Thoracic aorta (tissue), 2 donors: ENCODE data around the gene TRIP4. TPM values are rescaled to one million over a fixed set of nuclear protein-coding genes. Genes with fewer than 3 reads are reported as not detected.
"Not testable (repeated sequence)": the region's sequence is repeated elsewhere in the genome, so short reads cannot be mapped to it uniquely, and the experiment has no call there.

Source experiments
- ATAC-seq: fragments of 150-250 bp; one replicate; pipeline ENCODE4 v1.8.0; 2017; ENCODE audit warnings: low read depth; ENCODE audit not compliant: insufficient number of reproducible peaks, low FRiP score
- DNase-seq: peaks from one replicate; pipeline ENCODE4 v3.0.0-alpha.2; 2020; ENCODE audit warnings: low spot score
- H3K27ac ChIP-seq, 2 donors: fragments of 200-600 bp; sonication (generic); 1 replicate in 1 of 2; 2 replicates in 1 of 2; pipeline ENCODE4 v1.5.1; 2016; ENCODE audit warnings: mild to moderate bottlenecking in 2 of 2, moderate library complexity in 2 of 2
- H3K27me3 ChIP-seq: fragments of 200-600 bp; sonication (generic); replicated peaks from 2 replicates; pipeline ENCODE4 v1.6.0; 2016; ENCODE audit warnings: mild to moderate bottlenecking; ENCODE audit not compliant: insufficient read depth
- H3K36me3 ChIP-seq: fragments of 200-600 bp; sonication (generic); one replicate; pipeline ENCODE4 v1.5.1; 2016
- H3K4me1 ChIP-seq, 2 donors: fragments of 200-600 bp; sonication (generic); 1 replicate in 1 of 2; 2 replicates in 1 of 2; pipeline versions ENCODE4 v1.5.1 to v1.6.0; 2016; ENCODE audit warnings: low read depth in 2 of 2, mild to moderate bottlenecking in 1 of 2; ENCODE audit not compliant: control insufficient read depth in 1 of 2
- H3K4me3 ChIP-seq: fragments of 200-600 bp; sonication (generic); 2 replicates; pipeline ENCODE4 v1.5.1; 2016; ENCODE audit warnings: mild to moderate bottlenecking
- H3K9me3 ChIP-seq: fragments of 200-600 bp; sonication (generic); 2 replicates; pipeline ENCODE4 v1.5.1; 2016
- CTCF ChIP-seq: fragments of 200-600 bp; sonication (generic); IDR thresholded peaks from one replicate; pipeline ENCODE4 v1.5.1; 2019; ENCODE audit warnings: antibody characterized with exemption
- total RNA-seq, 2 donors: library from RNA; depleted of rRNA; stranded (reverse); fragments of >200 nt; gene quantifications; one replicate each; pipeline versions ENCODE4 v1.1.0 to v1.2.3, GENCODE V29; 2016

The TRIP4 gene
- total RNA-seq, 2 donors from 2014 or later = 11.5 to 29.9 TPM

DNA sequence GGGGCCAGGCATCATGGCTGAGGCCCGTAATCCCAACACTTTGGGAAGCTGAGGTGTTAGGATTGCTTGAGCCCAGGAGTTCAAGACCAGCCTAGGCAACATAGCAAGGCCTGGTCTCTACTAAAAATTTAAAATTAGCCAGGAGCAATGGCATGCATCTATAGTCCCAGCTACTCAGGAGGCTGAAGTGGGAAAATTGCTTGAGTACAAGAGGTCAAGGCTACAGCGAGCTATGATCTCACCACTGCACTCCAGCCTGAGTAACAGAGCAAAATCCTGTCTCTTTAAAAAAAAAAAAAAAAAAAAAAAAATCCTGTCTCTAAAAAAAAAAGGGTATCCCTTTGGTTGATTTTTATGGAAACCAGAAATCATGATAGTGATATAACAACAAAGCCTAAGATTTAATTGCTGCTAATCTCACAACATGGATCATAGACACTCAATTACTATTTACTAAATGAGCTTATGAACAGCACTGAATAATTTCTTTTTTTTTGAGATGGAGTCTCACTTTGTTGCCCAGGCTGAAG, 18.5 kb upstream of the TRIP4 start:
- no peak overlapping the region for H3K27ac ChIP-seq
- no peaks in the 10 kb centered on the region for H3K27me3 ChIP-seq
- H3K4me1 ChIP-seq = no peaks in the 10 kb centered on the region
- H3K9me3 ChIP-seq = no peaks in the 10 kb centered on the region
- ATAC-seq (no peak), DNase-seq (no peak)
- H3K4me3 ChIP-seq = no peak overlapping the region
- no peak for TF ChIP-seq CTCF
- no peaks in the 10 kb centered on the region for H3K36me3 ChIP-seq

- H3K4me3 ChIP-seq, H3K9me3 ChIP-seq, ATAC-seq, H3K36me3 ChIP-seq, H3K4me1 ChIP-seq, H3K27me3 ChIP-seq, DNase-seq, H3K27ac ChIP-seq: not testable (repeated sequence)
Observed at GRCh38 chr15:64371383-64371782, 16.3 kb upstream of the TRIP4 start.

DNA sequence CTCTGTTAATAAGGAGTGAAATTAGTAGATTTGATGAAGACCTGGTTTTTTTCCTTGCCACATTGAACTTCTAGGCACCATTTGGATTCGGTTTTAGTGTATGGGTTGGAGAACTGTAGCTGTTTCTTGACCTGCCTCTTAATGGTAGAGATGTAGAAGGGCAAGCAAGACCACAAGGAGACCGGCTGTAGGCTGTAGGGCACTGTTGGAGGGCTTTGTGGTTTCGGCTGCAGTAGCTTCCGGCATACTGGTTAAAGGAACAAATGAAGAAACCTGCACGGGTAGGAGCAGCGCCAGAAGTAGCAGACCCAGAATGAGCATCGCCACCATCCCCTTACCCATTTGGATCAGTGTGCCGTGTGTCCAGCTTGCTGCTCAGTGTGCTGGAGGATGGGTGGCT, 14.3 kb upstream of the TRIP4 start:
- no peak for ATAC-seq
- no peaks in the 10 kb centered on the region for H3K27me3 ChIP-seq
- no peaks in the 10 kb centered on the region for H3K9me3 ChIP-seq
- no peak overlapping the region for H3K4me3 ChIP-seq
- no peak for TF ChIP-seq CTCF
- H3K36me3 ChIP-seq = no peaks in the 10 kb centered on the region
- H3K27ac ChIP-seq = no peak overlapping the region
- no peak for DNase-seq
- no peaks in the 10 kb centered on the region for H3K4me1 ChIP-seq

GRCh38 chr15:64379216-64379960, 8.2 kb upstream of the TRIP4 start:
- peaks cover 3 to 12% of the 10 kb centered on the region in 2 donors for H3K4me1 ChIP-seq
- ATAC-seq (no peak), DNase-seq (no peak)
- no peaks in the 10 kb centered on the region for H3K36me3 ChIP-seq
- TF ChIP-seq CTCF = no peak
- H3K27me3 ChIP-seq = no peaks in the 10 kb centered on the region
- no peak overlapping the region for H3K4me3 ChIP-seq
- H3K27ac ChIP-seq = no peak overlapping the region
- H3K9me3 ChIP-seq = no peaks in the 10 kb centered on the region

GRCh38 chr15:64380130-64380870, 7.3 kb upstream of the TRIP4 start:
- not testable (repeated sequence) for H3K27me3 ChIP-seq, H3K36me3 ChIP-seq, DNase-seq, H3K9me3 ChIP-seq, ATAC-seq, H3K27ac ChIP-seq
- Histone ChIP-seq H3K4me1 (peaks cover 3 to 12% of the 10 kb centered on the region in 2 donors), H3K4me3 (peak overlapping the region; percentile 67)
